Right lobe of liver (tissue), 4 donors: ENCODE results near the gene CTXN2.

ENCODE experiments used
- CTCF ChIP-seq, 4 donors: fragments of 200-600 bp in 3 of 4; fragments of 450-650 bp in 1 of 4; IDR thresholded peaks; one replicate each; pipeline versions ENCODE4 v1.5.1 to v1.8.0; 2016 to 2022; ENCODE audit warnings: antibody characterized with exemption in 4 of 4, mild to moderate bottlenecking in 2 of 4
- POLR2A ChIP-seq: fragments of 450-650 bp; IDR thresholded peaks from one replicate; pipeline ENCODE4 v1.6.1; 2017; ENCODE audit warnings: antibody characterized with exemption, mild to moderate bottlenecking
- donor health status: DM: no; HTN: no; CAD: no.
- donor health status: DM: no; HTN: no; CAD: no.
- donor health status: DM: no; HTN: yes; CAD: no.

GRCh38 chr15:48176112-48176511 lies 15.4 kb upstream of the CTXN2 start:
- no peak for TF ChIP-seq CTCF (IDR thresholded peaks at IDR 0.05)
- TF ChIP-seq POLR2A, result no peak
